HCT116 (cell line): ENCODE data around the gene LTC4S. TPM values are rescaled to one million over a fixed set of nuclear protein-coding genes. Genes with fewer than 3 reads are reported as not detected.

Experiments
- ATAC-seq: fragments of 200-7000 bp; cut with Tn5 transposase; 2 replicates; pipeline ENCODE4 v1.9.1; 2020; ENCODE audit warnings: mild to moderate bottlenecking, moderate library complexity
- BruUV-seq: library from RNA; stranded (reverse); fragments of 400-500 nt; replicated peaks from 2 replicates; lab custom pipeline; 2021; lab: Mats Ljungman, UMichigan
- CTCF ChIA-PET: fragments of 300-600 bp; sonication (Branson Sonifier 250); formaldehyde crosslinking; loops from one replicate; lab custom pipeline; 2021; ENCODE audit warnings: antibody characterized with exemption; lab: Charles Lee
- POLR2A ChIA-PET: fragments of 300-600, 350-600 bp; sonication (Branson Sonifier 250); formaldehyde crosslinking; loops from one replicate; lab custom pipeline; 2021; ENCODE audit warnings: antibody characterized with exemption; lab: Charles Lee
- RAD21 ChIA-PET, 2 experiments: fragments of 300-600 bp; sonication (Branson Sonifier 250); formaldehyde crosslinking; loops; one replicate each; lab custom pipeline; 2023; ENCODE audit warnings: low total read pairs in 2 of 2; ENCODE audit not compliant: uncharacterized antibody in 2 of 2, unreplicated experiment in 2 of 2, low non-redundant PET in 1 of 2; lab: Charles Lee
- DNase-seq: peaks from one replicate; pipeline ENCODE4 v3.0.0-alpha.2; 2010; ENCODE audit warnings: low read depth, low spot score
- H2AFZ ChIP-seq: fragments of 200-600 bp; shearing (Covaris generic), sonication (generic); 2 replicates; pipeline ENCODE4 v1.6.1; 2017; ENCODE audit warnings: low read depth, mixed run types, mixed read lengths, antibody characterized with exemption, low read length; ENCODE audit not compliant: poor library complexity, severe bottlenecking
- H3K27ac ChIP-seq: 2 replicates; pipeline ENCODE4 v1.5.1; 2012; ENCODE audit warnings: low read depth, low read length
- H3K27me3 ChIP-seq: fragments of 200-600 bp; sonication (generic); 2 replicates; pipeline ENCODE4 v1.6.1; 2016; ENCODE audit warnings: mixed run types, low read length, mixed read lengths; ENCODE audit not compliant: insufficient read depth
- H3K36me3 ChIP-seq, 2 experiments: fragments of 200-500 bp in 1 of 2; fragments of 200-600 bp in 1 of 2; sonication (Bioruptor generic) in 1 of 2; sonication (generic) in 1 of 2; 2 replicates each; pipeline versions ENCODE4 v1.5.1 to v1.6.1; 2014 to 2016; ENCODE audit warnings: low read length in 2 of 2, inconsistent platforms in 1 of 2, mixed read lengths in 1 of 2, mixed run types in 1 of 2; ENCODE audit not compliant: insufficient read depth in 2 of 2, control insufficient read depth in 1 of 2
- H3K4me1 ChIP-seq, 2 experiments: fragments of 200-600 bp in 1 of 2; sonication (generic) in 1 of 2; 2 replicates each; pipeline versions ENCODE4 v1.5.1 to v1.6.1; 2012 to 2017; ENCODE audit warnings: low read length in 2 of 2, inconsistent platforms in 1 of 2, mild to moderate bottlenecking in 1 of 2, mixed read lengths in 1 of 2, mixed run types in 1 of 2, moderate library complexity in 1 of 2; ENCODE audit not compliant: insufficient read depth in 2 of 2, control insufficient read depth in 1 of 2
- H3K4me2 ChIP-seq: fragments of 200-600 bp; sonication (generic); 2 replicates; pipeline ENCODE4 v1.6.1; 2017; ENCODE audit warnings: mixed run types, low read length, mixed read lengths
- H3K4me3 ChIP-seq, 2 experiments: fragments of 200-600 bp in 1 of 2; sonication (generic) in 1 of 2; replicated peaks in 1 of 2; 2 replicates each; pipeline ENCODE4 v1.5.1; 2011 to 2016; ENCODE audit warnings: low read length in 2 of 2, control low read depth in 1 of 2, low read depth in 1 of 2, mild to moderate bottlenecking in 1 of 2, mixed read lengths in 1 of 2, mixed run types in 1 of 2
- H3K79me2 ChIP-seq: fragments of 200-600 bp; sonication (generic); 2 replicates; pipeline ENCODE4 v1.6.1; 2017; ENCODE audit warnings: mild to moderate bottlenecking, mixed run types, low read length, moderate library complexity, mixed read lengths; ENCODE audit not compliant: insufficient read depth
- H3K9ac ChIP-seq: fragments of 200-600 bp; sonication (generic); 2 replicates; pipeline ENCODE4 v1.6.1; 2016; ENCODE audit warnings: low read length, mixed read lengths
- H3K9me2 ChIP-seq: fragments of 200-600 bp; sonication (generic), shearing (Covaris generic); 2 replicates; pipeline ENCODE4 v1.6.1; 2017; ENCODE audit warnings: mixed run types, mild to moderate bottlenecking, moderate library complexity; ENCODE audit not compliant: insufficient read depth
- H3K9me3 ChIP-seq, 2 experiments: fragments of 200-500 bp in 1 of 2; fragments of 200-600 bp in 1 of 2; sonication (Bioruptor generic) in 1 of 2; sonication (generic) in 1 of 2; 2 replicates each; pipeline ENCODE4 v1.6.1; 2014 to 2017; ENCODE audit warnings: low read length in 2 of 2, mixed read lengths in 2 of 2, inconsistent platforms in 1 of 2, low read depth in 1 of 2, mild to moderate bottlenecking in 1 of 2, mixed run types in 1 of 2, moderate library complexity in 1 of 2; ENCODE audit not compliant: control insufficient read depth in 1 of 2, insufficient read depth in 1 of 2
- H4K20me1 ChIP-seq: fragments of 200-600 bp; sonication (generic), shearing (Covaris generic); 2 replicates; pipeline ENCODE4 v1.6.1; 2017; ENCODE audit warnings: mixed run types, mild to moderate bottlenecking, moderate library complexity; ENCODE audit not compliant: insufficient read depth
- CBX3 ChIP-seq: IDR thresholded peaks from 2 replicates; pipeline ENCODE4 v1.6.1; 2012; ENCODE audit warnings: low read depth
- CEBPB ChIP-seq: IDR thresholded peaks from 2 replicates; pipeline ENCODE4 v1.6.1; 2012; ENCODE audit warnings: low read depth
- CTCF ChIP-seq, 3 experiments: fragments of 200-600 bp in 1 of 3; sonication (generic) in 1 of 3; IDR thresholded peaks in 2 of 3; conservative IDR thresholded peaks in 1 of 3; 2 replicates each; pipeline ENCODE4 v1.5.1; 2012 to 2017; ENCODE audit warnings: low read depth in 2 of 3, low read length in 2 of 3, antibody characterized with exemption in 1 of 3, borderline replicate concordance in 1 of 3, control low read depth in 1 of 3, mild to moderate bottlenecking in 1 of 3, mixed read lengths in 1 of 3, mixed run types in 1 of 3, moderate library complexity in 1 of 3; ENCODE audit not compliant: insufficient read depth in 1 of 3
- EGR1 ChIP-seq: IDR thresholded peaks from 2 replicates; pipeline ENCODE4 v1.6.1; 2012; ENCODE audit warnings: low read depth
- ELF1 ChIP-seq: IDR thresholded peaks from 2 replicates; pipeline ENCODE4 v1.6.1; 2012; ENCODE audit warnings: low read depth, borderline replicate concordance
- EZH2phosphoT487 ChIP-seq: fragments of 200-600 bp; IDR thresholded peaks from 2 replicates; pipeline ENCODE4 v1.6.1; 2018; ENCODE audit warnings: antibody characterized with exemption, borderline replicate concordance
- JUND ChIP-seq: IDR thresholded peaks from 2 replicates; pipeline ENCODE4 v1.6.1; 2012
- MAX ChIP-seq: IDR thresholded peaks from 2 replicates; pipeline ENCODE4 v1.6.1; 2012
- POLR2A ChIP-seq: IDR thresholded peaks from 2 replicates; pipeline ENCODE4 v1.7.0; 2011; ENCODE audit warnings: borderline replicate concordance; ENCODE audit not compliant: insufficient read depth, insufficient read length; ENCODE audit errors: extremely low read depth
- RAD21 ChIP-seq: IDR thresholded peaks from 2 replicates; pipeline ENCODE4 v1.6.1; 2012; ENCODE audit warnings: low read depth, mild to moderate bottlenecking
- REST ChIP-seq: IDR thresholded peaks from 2 replicates; pipeline ENCODE4 v1.6.1; 2012; ENCODE audit warnings: low read depth
- SIN3A ChIP-seq: IDR thresholded peaks from 2 replicates; pipeline ENCODE4 v1.6.1; 2012; ENCODE audit warnings: low read depth
- SP1 ChIP-seq: IDR thresholded peaks from 2 replicates; pipeline ENCODE4 v1.6.1; 2012; ENCODE audit warnings: low read depth
- TCF7L2 ChIP-seq: IDR thresholded peaks from 2 replicates; pipeline ENCODE4 v1.7.0; 2011; ENCODE audit warnings: borderline replicate concordance, inconsistent platforms; ENCODE audit not compliant: insufficient read depth, insufficient read length; ENCODE audit errors: extremely low read depth
- YY1 ChIP-seq: IDR thresholded peaks from 2 replicates; pipeline ENCODE4 v1.6.1; 2011; ENCODE audit warnings: low read length, low read depth, moderate library complexity, mild to moderate bottlenecking; ENCODE audit not compliant: insufficient replicate concordance; ENCODE audit errors: extremely low read depth
- ZFX ChIP-seq: fragments of 450-650 bp; IDR thresholded peaks from 2 replicates; pipeline ENCODE4 v1.6.1; 2017
- ZNF274 ChIP-seq: fragments of 200-500 bp; sonication (Bioruptor generic); IDR thresholded peaks from 2 replicates; pipeline ENCODE4 v1.6.1; 2014; ENCODE audit warnings: mild to moderate bottlenecking, low read depth, low read length, inconsistent platforms
- intact Hi-C: fragments of 100-400 bp; cut with micrococcal nuclease; formaldehyde crosslinking; loops from 2 replicates; pipeline ENCODE4 v1.10.0; 2022
- total RNA-seq: library from RNA; stranded (reverse); gene quantifications from one replicate; pipeline ENCODE4 v1.2.1, GENCODE V29; 2021; ENCODE audit not compliant: unreplicated experiment

The LTC4S gene
- total RNA-seq, 1 experiment from 2014 or later: 5.0 TPM

- Histone ChIP-seq H2AFZ (no peak overlapping the region), H3K27ac (no peak overlapping the region), H3K4me3 (no peak overlapping the region), H4K20me1 (no peaks in the 10 kb centered on the region), H3K79me2 (peaks cover 58% of the 10 kb centered on the region), H3K36me3 (peaks cover 59 to 76% of the 10 kb centered on the region in 2 experiments), H3K4me1 (peaks cover 0 to 5% of the 10 kb centered on the region in 2 experiments; a peak in 2 of 4 replicates), H3K9me3 (no peaks in the 10 kb centered on the region), H3K4me2 (no peak overlapping the region), H3K9me2 (no peaks in the 10 kb centered on the region), H3K9ac (no peak overlapping the region), H3K27me3 (no peaks in the 10 kb centered on the region)
- BruUV-seq: no TSS peak
- no peak for DNase-seq
- ATAC-seq: no peak
- intact Hi-C loops: no loop called here
- TF ChIP-seq CEBPB (no peak), EGR1 (no peak), EZH2phosphoT487 (no peak), RAD21 (no peak), REST (no peak), SP1 (no peak), CTCF (IDR thresholded peaks at IDR 0.05 in 2 of 3, conservative IDR thresholded peaks at IDR 0.05 in 1 of 3; ENCODE audit: borderline replicate concordance in 1 of 3, insufficient read depth in 1 of 3, low read depth in 2 of 3, low read length in 2 of 3) (no peak), SIN3A (no peak), ZNF274 (no peak), TCF7L2 (no peak), ELF1 (no peak), POLR2A (no peak), CBX3 (no peak), YY1 (no peak), ZFX (no peak), JUND (no peak), MAX (no peak)
- ChIA-PET CTCF (no interaction called here), RAD21 (no interaction called here), POLR2A (no interaction called here)
Measured at GRCh38 chr5:179829732-179830435, 36.1 kb downstream of the LTC4S start.
